SK-N-MC (cell line): Measurements from ENCODE around the gene CDH22.

ENCODE experiments used
- DNase-seq: peaks from one replicate; pipeline ENCODE4 v3.0.0-alpha.2; 2011; ENCODE audit warnings: low read depth, low spot score
- H3K27ac ChIP-seq: fragments of 200-600 bp; sonication (generic); 2 replicates; pipeline ENCODE4 v1.5.1; 2016; ENCODE audit warnings: mixed run types
- H3K36me3 ChIP-seq: fragments of 200-600 bp; sonication (generic); 2 replicates; pipeline ENCODE4 v1.6.1; 2017; ENCODE audit warnings: antibody characterized with exemption, low read length, mixed read lengths; ENCODE audit not compliant: insufficient read depth
- H3K4me3 ChIP-seq: fragments of 200-600 bp; sonication (generic); 2 replicates; pipeline ENCODE4 v1.5.1; 2016
- H3K9ac ChIP-seq: fragments of 200-600 bp; sonication (generic); 2 replicates; pipeline ENCODE4 v1.8.0; 2017; ENCODE audit warnings: mixed run types, mixed read lengths; ENCODE audit not compliant: insufficient read length
- H3K9me3 ChIP-seq: fragments of 200-600 bp; sonication (generic); 2 replicates; pipeline ENCODE4 v1.6.1; 2017; ENCODE audit warnings: low read depth, mild to moderate bottlenecking, antibody characterized with exemption, low read length, moderate library complexity, mixed read lengths
- EZH2 ChIP-seq: fragments of 200-600 bp; sonication (generic); IDR thresholded peaks from one replicate; pipeline ENCODE4 v1.6.1; 2017; ENCODE audit warnings: antibody characterized with exemption
- FOXP2 ChIP-seq: optimal IDR thresholded peaks from 2 replicates; pipeline ENCODE3; 2011; ENCODE audit warnings: mild to moderate bottlenecking, moderate library complexity; ENCODE audit not compliant: insufficient read depth; ENCODE audit errors: extremely low read length, control extremely low read depth
- POLR2AphosphoS5 ChIP-seq: IDR thresholded peaks from 2 replicates; pipeline ENCODE4 v1.6.1; 2012; ENCODE audit warnings: mild to moderate bottlenecking, low read depth, low read length, borderline replicate concordance

Gene CDH22

DNA sequence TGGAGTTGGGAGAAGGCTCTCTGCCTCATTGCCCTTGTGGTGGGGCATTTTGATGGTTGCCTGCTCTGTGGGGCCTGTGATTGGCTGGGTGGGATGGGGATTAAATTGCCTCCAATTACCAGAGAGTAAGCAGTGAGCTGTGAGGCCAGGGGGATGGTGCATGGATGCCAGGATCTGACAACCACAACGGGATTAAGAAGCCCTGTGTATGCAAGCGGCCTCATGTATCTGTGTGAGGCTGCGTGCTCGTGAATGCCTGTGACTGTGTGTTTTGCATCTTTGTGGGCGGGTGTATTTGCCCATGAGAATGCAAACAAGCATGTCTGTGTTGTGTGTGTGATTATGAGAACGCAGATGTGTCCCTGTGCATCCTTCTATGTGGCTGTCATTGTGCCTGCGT, 144.0 kb downstream of the CDH22 start:
- Histone ChIP-seq H3K9ac (no peak overlapping the region), H3K36me3 (no peaks in the 10 kb centered on the region)
- no peak for TF ChIP-seq EZH2

DNA sequence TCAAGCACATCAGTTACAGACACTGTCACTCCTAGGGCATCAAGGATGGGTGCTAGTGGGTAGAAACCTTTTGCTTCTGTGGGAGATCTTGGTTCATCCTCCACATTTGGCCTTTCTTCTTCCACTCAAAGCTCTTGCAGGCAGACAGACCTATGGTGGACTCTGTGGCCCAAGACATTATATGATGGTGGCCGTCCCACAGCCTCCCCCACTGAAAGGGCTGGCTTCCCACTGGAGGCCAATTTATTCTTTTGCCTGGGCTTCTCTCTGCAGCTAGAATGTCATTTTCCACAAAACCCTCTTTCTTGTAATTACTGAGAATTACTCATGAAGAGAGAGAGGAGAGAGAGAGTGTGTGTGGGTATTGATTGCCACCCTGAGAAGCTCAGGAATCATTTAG, 146.4 kb downstream of the CDH22 start:
- DNase-seq, result no peak

More for the DNA sequence above, 144.0 kb downstream of the CDH22 start:
- Histone ChIP-seq H3K4me3 (no peak overlapping the region), H3K27ac (no peak overlapping the region), H3K9me3 (no peaks in the 10 kb centered on the region)
- no peak for DNase-seq

DNA sequence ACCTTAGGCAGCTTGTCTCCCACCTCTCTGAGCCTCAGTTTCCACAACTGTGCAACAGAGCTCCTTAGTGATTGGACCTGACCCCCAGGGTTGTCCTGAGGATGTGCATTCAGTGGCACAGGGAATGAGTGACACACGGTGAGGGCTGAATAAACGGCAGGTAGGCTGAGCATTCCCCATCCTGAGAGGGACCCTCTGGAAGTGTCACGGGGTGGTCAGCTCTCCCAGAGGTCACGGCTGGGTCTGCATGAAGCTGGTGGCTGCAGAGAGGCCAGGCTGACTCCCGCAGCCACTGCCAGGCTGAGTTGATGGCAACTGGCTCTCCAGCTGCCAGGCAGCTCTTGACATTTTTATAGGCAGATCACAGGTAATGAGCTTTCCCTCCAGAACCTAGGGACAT, 147.6 kb downstream of the CDH22 start:
- H3K36me3 ChIP-seq, result no peaks in the 10 kb centered on the region
- no peak for TF ChIP-seq FOXP2
- TF ChIP-seq POLR2AphosphoS5, result no peak
- no peak for TF ChIP-seq EZH2
- H3K9ac ChIP-seq, result no peak overlapping the region
- no peak overlapping the region for H3K27ac ChIP-seq
- no peak for DNase-seq
- no peaks in the 10 kb centered on the region for H3K9me3 ChIP-seq
- H3K4me3 ChIP-seq, result no peak overlapping the region

More for the DNA sequence above, 146.4 kb downstream of the CDH22 start:
- Histone ChIP-seq H3K9ac (no peak overlapping the region), H3K9me3 (no peaks in the 10 kb centered on the region), H3K4me3 (no peak overlapping the region), H3K27ac (no peak overlapping the region), H3K36me3 (no peaks in the 10 kb centered on the region)
- TF ChIP-seq FOXP2 (no peak), EZH2 (no peak), POLR2AphosphoS5 (no peak)

DNA sequence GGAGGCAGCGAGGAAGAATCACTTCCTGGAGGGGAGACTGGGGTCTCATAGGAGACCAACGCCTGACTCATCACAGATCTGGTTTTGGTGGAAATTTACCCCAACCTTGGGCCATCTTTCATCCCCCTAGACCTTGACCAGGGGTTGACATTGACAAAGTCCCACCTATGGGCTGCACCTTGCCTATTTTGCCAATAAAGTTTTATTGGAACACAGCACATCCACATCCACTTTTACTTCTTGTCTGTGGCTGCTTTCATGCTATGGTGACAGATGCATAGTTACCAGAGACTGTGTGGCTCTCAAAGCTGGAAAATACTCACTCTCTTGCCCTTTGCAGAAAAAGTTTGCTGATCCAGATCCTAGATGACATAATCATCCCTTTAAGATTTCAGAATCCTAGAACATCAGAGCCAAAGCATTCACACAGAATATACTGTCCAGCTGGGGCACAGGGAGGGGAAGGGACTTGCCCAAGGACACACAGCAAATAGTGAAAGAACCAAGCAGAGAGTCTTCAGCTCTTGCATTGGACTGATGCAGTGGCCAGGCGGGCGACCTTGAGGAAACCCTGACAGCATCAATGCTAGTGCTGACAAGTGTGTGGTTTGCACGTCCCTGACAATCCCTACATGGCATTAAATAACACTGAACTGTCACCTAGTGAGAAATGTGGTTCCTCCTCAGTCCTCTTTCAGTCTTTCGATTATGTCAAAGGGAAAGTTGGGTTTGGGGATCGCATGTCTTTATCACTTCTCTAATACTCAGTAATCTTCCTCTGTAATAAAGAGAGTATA, 149.0 kb downstream of the CDH22 start:
- no peak overlapping the region for H3K4me3 ChIP-seq
- no peaks in the 10 kb centered on the region for H3K36me3 ChIP-seq
- no peak for TF ChIP-seq FOXP2

DNA sequence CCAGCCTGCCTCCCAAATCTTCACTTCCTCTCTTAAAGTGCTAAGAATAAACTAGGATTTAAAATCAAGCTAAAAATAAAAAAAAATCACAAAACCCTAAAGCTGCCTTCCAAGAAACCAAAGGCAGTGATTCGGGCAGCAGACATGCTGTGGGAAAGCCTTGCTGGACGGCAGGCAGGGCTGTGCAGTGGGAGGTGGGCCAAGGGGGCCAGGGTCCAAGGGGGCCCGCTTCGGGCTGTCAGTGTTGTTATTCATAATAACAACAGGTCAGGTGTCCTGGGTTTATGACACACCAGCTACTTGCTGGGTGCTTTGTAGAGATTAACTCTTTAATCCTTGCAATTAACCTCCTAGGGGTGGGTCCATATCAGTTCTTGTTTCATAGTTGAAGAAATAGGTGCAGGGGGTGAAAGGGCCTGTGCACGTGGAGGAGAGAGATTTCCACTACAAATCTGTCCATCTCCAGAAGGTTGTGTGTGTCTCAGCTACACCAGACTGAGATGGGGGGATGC, 149.8 kb downstream of the CDH22 start:
- H3K36me3 ChIP-seq, result no peaks in the 10 kb centered on the region
- DNase-seq, result no peak
- no peak overlapping the region for H3K4me3 ChIP-seq
- H3K9ac ChIP-seq, result no peak overlapping the region
- H3K27ac ChIP-seq, result no peak overlapping the region
- TF ChIP-seq POLR2AphosphoS5, result no peak
- no peak for TF ChIP-seq EZH2
- TF ChIP-seq FOXP2, result no peak
- no peaks in the 10 kb centered on the region for H3K9me3 ChIP-seq

More for the DNA sequence above, 149.0 kb downstream of the CDH22 start:
- Histone ChIP-seq H3K9ac (no peak overlapping the region), H3K27ac (no peak overlapping the region), H3K9me3 (no peaks in the 10 kb centered on the region)
- no peak for DNase-seq

DNA sequence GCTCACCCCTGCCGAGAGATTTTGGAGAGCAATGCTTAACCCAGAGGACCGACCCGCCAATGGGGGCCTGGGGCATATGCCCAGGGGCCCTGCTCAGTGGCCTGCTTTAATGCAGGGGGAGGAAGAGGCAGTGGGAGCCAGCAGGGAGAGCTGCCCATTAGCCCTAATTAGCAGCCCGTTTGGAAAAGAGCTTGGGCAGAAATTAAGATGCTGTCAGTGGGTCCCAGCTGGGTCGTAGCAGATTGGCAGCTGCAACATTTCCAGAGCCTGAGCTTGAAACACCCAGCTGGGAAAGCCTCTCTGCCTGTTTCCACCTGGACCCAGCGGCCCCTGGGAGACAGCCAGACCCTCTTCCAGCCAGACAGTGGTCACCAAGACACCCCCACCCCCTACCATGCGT, 150.7 kb downstream of the CDH22 start:
- DNase-seq, result no peak
- Histone ChIP-seq H3K36me3 (no peaks in the 10 kb centered on the region), H3K27ac (no peak overlapping the region), H3K4me3 (no peak overlapping the region), H3K9ac (no peak overlapping the region), H3K9me3 (no peaks in the 10 kb centered on the region)
- TF ChIP-seq EZH2, result no peak
- TF ChIP-seq FOXP2, result no peak
- TF ChIP-seq POLR2AphosphoS5, result no peak

DNA sequence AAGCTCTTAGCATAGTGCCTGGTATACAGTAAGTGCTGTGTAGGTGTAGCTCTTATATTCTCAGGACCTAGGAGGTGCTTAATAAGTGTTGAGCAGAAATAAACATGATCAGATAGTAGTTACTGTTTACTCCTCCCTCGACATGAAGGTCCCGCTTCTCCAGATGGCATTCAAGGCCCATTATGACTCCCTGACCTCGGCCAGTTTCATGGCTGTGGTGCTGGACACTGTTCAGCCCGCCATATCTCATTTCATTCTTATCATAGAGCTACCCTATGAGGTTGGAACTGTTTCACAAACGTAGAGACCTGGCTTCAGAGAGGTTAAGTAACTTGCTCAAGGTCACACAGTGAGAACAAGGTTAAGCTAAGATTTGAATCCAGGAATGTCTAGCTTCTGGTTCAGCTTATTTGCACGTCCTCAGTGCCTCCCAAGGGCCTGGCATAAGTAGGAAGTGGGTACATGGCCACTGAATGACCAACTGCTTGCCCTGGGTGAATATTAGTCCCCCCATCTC, 151.2 kb downstream of the CDH22 start:
- no peak for TF ChIP-seq FOXP2
- TF ChIP-seq EZH2, result no peak
- no peak for TF ChIP-seq POLR2AphosphoS5
- Histone ChIP-seq H3K36me3 (no peaks in the 10 kb centered on the region), H3K9ac (no peak overlapping the region), H3K4me3 (no peak overlapping the region), H3K9me3 (no peaks in the 10 kb centered on the region), H3K27ac (no peak overlapping the region)
- no peak for DNase-seq

DNA sequence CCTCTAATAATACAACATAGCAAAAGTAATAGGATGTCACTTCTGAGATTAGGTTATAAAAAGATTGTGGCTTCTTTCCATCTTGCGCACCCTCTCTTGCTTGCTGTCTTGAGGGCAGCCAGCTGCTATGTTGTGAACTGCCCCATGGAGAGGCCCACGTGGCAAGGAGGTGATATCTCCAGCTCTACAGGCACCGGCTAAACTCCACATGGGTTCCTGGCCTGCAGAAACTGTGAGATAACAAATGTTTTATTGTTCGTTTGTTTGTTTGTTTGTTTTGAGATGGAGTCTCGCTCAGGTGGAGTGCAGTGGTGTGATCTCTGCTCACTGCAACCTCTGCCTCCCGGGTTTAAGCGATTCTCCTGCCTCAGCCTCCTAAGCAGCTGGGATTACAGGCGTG, 152.2 kb downstream of the CDH22 start:
- no peak for DNase-seq
- Histone ChIP-seq H3K9ac (no peak overlapping the region), H3K4me3 (no peak overlapping the region), H3K27ac (no peak overlapping the region), H3K9me3 (no peaks in the 10 kb centered on the region), H3K36me3 (no peaks in the 10 kb centered on the region)
- TF ChIP-seq FOXP2, result no peak
- no peak for TF ChIP-seq EZH2
- no peak for TF ChIP-seq POLR2AphosphoS5

DNA sequence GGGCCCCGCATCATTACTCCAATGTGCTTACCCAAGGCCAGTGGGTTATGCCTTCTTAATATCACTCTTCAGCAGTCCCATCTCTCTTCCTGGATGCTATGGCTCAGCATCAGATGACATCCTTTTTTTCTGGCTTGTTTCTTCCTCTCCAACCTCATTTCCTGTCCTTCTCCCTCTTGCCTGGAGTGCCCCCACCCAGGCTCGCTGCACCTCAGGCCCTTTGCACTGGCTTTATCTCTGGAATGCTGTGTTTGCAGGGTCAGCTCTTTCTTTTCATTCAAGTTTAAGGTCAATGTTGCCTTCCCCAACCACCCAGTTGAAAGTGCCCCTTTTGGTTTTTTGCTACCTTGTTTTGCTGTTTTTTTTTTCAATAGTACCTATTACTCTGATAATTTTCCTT, 153.5 kb downstream of the CDH22 start:
- Histone ChIP-seq H3K27ac (no peak overlapping the region), H3K4me3 (no peak overlapping the region)
- TF ChIP-seq POLR2AphosphoS5 (no peak), FOXP2 (no peak), EZH2 (no peak)

More for the DNA sequence above, 153.5 kb downstream of the CDH22 start:
- no peaks in the 10 kb centered on the region for H3K36me3 ChIP-seq
- no peak overlapping the region for H3K9ac ChIP-seq
- no peaks in the 10 kb centered on the region for H3K9me3 ChIP-seq
- DNase-seq, result no peak
